DOHH2 (cell line): Measurements from ENCODE around the gene DLGAP1.

ENCODE experiments used
- H3F3A ChIP-seq: fragments of 200-600 bp; sonication (generic), shearing (Covaris generic); 2 replicates; pipeline ENCODE4 v1.6.0; 2016; ENCODE audit warnings: antibody characterized with exemption, mild to moderate bottlenecking; ENCODE audit not compliant: control insufficient read depth, insufficient read depth
- H3K27ac ChIP-seq: fragments of 200-600 bp; sonication (generic); 2 replicates; pipeline ENCODE4 v1.5.1; 2014; ENCODE audit warnings: low read depth, mild to moderate bottlenecking, low read length, moderate library complexity
- H3K27me3 ChIP-seq: fragments of 200-600 bp; sonication (generic); 2 replicates; pipeline ENCODE4 v1.6.1; 2014; ENCODE audit warnings: mild to moderate bottlenecking, low read length, mixed read lengths; ENCODE audit not compliant: control insufficient read depth
- H3K36me3 ChIP-seq: fragments of 200-600 bp; sonication (generic); 2 replicates; pipeline ENCODE4 v1.6.1; 2014; ENCODE audit warnings: mild to moderate bottlenecking, low read length, moderate library complexity, mixed read lengths; ENCODE audit not compliant: control insufficient read depth
- H3K4me1 ChIP-seq: fragments of 200-600 bp; sonication (generic); 2 replicates; pipeline ENCODE4 v1.6.1; 2014; ENCODE audit warnings: mild to moderate bottlenecking, low read length, mixed read lengths; ENCODE audit not compliant: control insufficient read depth
- H3K4me2 ChIP-seq: fragments of 200-600 bp; sonication (generic); 2 replicates; pipeline ENCODE4 v1.6.0; 2014; ENCODE audit warnings: mild to moderate bottlenecking, low read length, moderate library complexity
- H3K4me3 ChIP-seq: fragments of 200-600 bp; sonication (generic); 2 replicates; pipeline ENCODE4 v1.5.1; 2014; ENCODE audit warnings: mild to moderate bottlenecking, low read length, mixed read lengths
- H3K79me2 ChIP-seq: fragments of 200-600 bp; sonication (generic); 2 replicates; pipeline ENCODE4 v1.6.1; 2014; ENCODE audit warnings: mild to moderate bottlenecking, low read length, mixed read lengths; ENCODE audit not compliant: control insufficient read depth
- H3K9me2 ChIP-seq: fragments of 200-600 bp; sonication (generic); replicated peaks from 2 replicates; pipeline ENCODE4 v1.6.1; 2014; ENCODE audit warnings: mild to moderate bottlenecking, low read length, mixed read lengths; ENCODE audit not compliant: control insufficient read depth
- H3K9me3 ChIP-seq: fragments of 200-600 bp; sonication (generic); 2 replicates; pipeline ENCODE4 v1.6.1; 2014; ENCODE audit warnings: antibody characterized with exemption, low read length, mixed read lengths; ENCODE audit not compliant: control insufficient read depth, insufficient read depth
- H4K20me1 ChIP-seq: fragments of 200-600 bp; sonication (generic); 2 replicates; pipeline ENCODE4 v1.6.0; 2014; ENCODE audit warnings: low read depth, mild to moderate bottlenecking, antibody characterized with exemption, low read length, moderate library complexity; ENCODE audit not compliant: control insufficient read depth, insufficient read depth
- EZH2phosphoT487 ChIP-seq: fragments of 200-600 bp; sonication (generic); IDR thresholded peaks from 2 replicates; pipeline ENCODE4 v1.6.1; 2017; ENCODE audit warnings: borderline replicate concordance, mild to moderate bottlenecking, antibody characterized with exemption, low read length, moderate library complexity, mixed read lengths
- TF ChIP-seq, protein P1 (sequence below): fragments of 200-600 bp; sonication (generic); IDR thresholded peaks from one replicate; pipeline ENCODE4 v1.5.1; 2014; ENCODE audit warnings: antibody characterized with exemption, mild to moderate bottlenecking, low read depth, low read length; ENCODE audit not compliant: poor library complexity, severe bottlenecking

DLGAP1 gene

DNA sequence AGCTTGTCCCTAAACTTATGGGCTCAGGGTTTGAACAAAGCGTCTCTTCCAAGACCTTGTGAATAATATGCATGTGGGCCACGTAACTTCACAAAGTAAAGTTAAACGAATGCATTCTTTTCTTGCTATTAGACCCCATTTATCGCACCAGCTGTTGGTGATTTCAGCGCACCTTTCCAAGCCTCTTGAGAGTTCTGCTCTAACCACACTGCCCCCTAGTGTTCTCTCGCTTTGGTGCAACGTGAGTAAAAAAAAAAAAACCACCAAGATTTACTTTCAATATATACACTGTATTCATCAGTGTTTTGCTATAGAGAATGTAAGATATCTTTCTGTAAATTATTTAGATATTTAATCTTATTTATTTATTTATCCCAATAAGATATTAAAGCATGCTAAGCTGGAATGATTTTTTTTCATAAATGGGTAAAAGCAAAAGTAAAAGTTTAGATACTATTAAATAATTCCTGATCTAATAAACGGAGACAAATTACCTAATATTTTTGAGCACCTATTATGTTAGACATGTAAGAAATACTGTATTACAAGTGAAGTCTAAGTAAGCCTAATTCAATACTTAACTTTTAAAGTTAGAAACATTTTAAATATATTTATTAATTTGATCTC lies 459.5 kb downstream of the DLGAP1 start:
- Histone ChIP-seq H3F3A (no peaks in the 10 kb centered on the region), H3K4me3 (no peak overlapping the region), H3K27me3 (no peaks in the 10 kb centered on the region; the same call in 1 of the 2 replicates), H3K79me2 (no peaks in the 10 kb centered on the region), H3K4me2 (no peak overlapping the region), H3K4me1 (no peaks in the 10 kb centered on the region), H3K9me2 (no peaks in the 10 kb centered on the region), H3K9me3 (no peaks in the 10 kb centered on the region), H4K20me1 (no peaks in the 10 kb centered on the region), H3K27ac (no peak overlapping the region), H3K36me3 (no peaks in the 10 kb centered on the region)
- no peak for TF ChIP-seq EZH2phosphoT487
- TF ChIP-seq, protein P1, sequence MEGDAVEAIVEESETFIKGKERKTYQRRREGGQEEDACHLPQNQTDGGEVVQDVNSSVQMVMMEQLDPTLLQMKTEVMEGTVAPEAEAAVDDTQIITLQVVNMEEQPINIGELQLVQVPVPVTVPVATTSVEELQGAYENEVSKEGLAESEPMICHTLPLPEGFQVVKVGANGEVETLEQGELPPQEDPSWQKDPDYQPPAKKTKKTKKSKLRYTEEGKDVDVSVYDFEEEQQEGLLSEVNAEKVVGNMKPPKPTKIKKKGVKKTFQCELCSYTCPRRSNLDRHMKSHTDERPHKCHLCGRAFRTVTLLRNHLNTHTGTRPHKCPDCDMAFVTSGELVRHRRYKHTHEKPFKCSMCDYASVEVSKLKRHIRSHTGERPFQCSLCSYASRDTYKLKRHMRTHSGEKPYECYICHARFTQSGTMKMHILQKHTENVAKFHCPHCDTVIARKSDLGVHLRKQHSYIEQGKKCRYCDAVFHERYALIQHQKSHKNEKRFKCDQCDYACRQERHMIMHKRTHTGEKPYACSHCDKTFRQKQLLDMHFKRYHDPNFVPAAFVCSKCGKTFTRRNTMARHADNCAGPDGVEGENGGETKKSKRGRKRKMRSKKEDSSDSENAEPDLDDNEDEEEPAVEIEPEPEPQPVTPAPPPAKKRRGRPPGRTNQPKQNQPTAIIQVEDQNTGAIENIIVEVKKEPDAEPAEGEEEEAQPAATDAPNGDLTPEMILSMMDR: peak; percentile 82

DNA sequence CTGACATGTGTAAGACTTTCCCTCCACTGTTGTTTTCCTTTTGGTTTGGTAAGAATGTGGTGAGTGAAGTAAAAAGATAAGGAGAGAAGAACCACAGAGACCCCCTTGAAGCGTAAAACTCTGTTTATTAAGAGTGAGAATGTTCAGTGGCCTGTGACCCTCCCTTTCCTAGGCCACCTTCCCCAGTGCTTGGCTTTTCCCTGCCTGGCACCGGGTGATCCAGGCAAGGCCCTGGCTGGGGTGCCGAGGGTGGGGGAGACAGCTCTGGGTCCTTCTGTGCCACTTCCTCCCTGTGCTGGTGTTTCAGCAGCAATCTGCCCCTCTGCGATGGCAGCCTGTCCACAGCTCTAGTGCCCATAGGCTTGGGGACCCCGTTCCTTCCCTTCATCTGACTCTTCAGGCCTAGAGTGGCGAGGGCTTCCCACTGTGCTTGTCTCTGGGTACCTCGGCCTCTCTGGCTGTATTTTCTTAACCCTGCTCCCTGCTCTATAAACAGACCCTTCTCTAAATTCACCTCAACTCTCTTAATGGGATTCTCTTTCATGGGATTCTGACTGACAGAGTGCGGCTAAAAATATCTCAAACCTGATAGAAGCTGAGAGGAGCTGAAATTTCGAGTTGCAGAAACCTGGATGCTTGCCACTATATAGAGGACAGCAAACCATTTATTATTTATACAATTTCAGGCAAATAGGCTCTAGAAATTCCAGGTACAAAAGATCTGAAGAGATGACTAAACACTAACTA lies 461.0 kb downstream of the DLGAP1 start:
- Histone ChIP-seq H3K4me1 (no peaks in the 10 kb centered on the region), H3K9me3 (no peaks in the 10 kb centered on the region), H3K79me2 (no peaks in the 10 kb centered on the region), H3F3A (no peaks in the 10 kb centered on the region), H3K4me3 (no peak overlapping the region), H3K27me3 (no peaks in the 10 kb centered on the region), H3K4me2 (no peak overlapping the region), H4K20me1 (no peaks in the 10 kb centered on the region), H3K9me2 (no peaks in the 10 kb centered on the region), H3K27ac (no peak overlapping the region), H3K36me3 (no peaks in the 10 kb centered on the region)
- TF ChIP-seq EZH2phosphoT487: no peak
- TF ChIP-seq, protein P1: no peak

DNA sequence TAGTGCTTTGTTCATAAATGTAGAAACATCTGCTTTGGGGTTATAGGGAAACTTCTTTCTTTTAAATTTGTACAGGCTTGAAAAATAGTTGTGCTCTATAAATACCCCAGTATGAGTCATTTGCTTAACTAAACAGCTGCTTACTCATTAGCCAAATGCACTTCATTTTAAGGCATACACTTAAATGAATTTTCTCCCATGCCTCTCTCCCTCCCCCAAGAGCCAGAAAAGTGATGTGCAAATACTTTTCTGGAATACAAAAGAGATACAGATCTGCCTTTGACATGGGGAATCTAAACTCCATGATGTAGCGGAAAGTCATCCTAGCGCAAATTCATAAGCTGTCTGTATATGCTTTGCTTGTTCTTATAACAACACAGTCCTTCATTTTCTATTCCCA lies 469.4 kb downstream of the DLGAP1 start:
- Histone ChIP-seq H3K27me3 (no peaks in the 10 kb centered on the region), H3K27ac (no peak overlapping the region)

More for the DNA sequence above, 469.4 kb downstream of the DLGAP1 start:
- Histone ChIP-seq H4K20me1 (no peaks in the 10 kb centered on the region), H3K9me3 (no peaks in the 10 kb centered on the region), H3F3A (no peaks in the 10 kb centered on the region), H3K4me3 (no peak overlapping the region), H3K36me3 (no peaks in the 10 kb centered on the region), H3K4me2 (no peak overlapping the region), H3K4me1 (no peaks in the 10 kb centered on the region), H3K79me2 (no peaks in the 10 kb centered on the region), H3K9me2 (no peaks in the 10 kb centered on the region)
- no peak for TF ChIP-seq EZH2phosphoT487
- TF ChIP-seq, protein P1: no peak
